GM12878 (cell line): ENCODE measurements around the gene CSNK2A1. TPM values are rescaled to one million over a fixed set of nuclear protein-coding genes. Genes with fewer than 3 reads are reported as not detected.

Experiments used
- ATAC-seq: fragments of 200-7000 bp; cut with Tn5 transposase; 3 replicates; pipeline ENCODE4 v1.9.1; 2020; ENCODE audit warnings: mild to moderate bottlenecking, moderate library complexity
- BruUV-seq: library from RNA; stranded (reverse); fragments of 400-500 nt; replicated peaks from 2 replicates; lab custom pipeline; 2021; lab: Mats Ljungman, UMichigan
- CTCF ChIA-PET: fragments of 300-600 bp; sonication (Branson Sonifier 250); formaldehyde crosslinking; extraction: SDS; loops from one replicate; lab custom pipeline; 2021; ENCODE audit warnings: inconsistent platforms; lab: Yijun Ruan, JAX
- POLR2A ChIA-PET: fragments of 350-600 bp; formaldehyde crosslinking; extraction: SDS; loops from one replicate; lab custom pipeline; 2021; ENCODE audit warnings: inconsistent platforms; lab: Charles Lee
- RAD21 ChIA-PET: fragments of 300-600 bp; sonication (Branson Sonifier 250); formaldehyde crosslinking; loops from one replicate; lab custom pipeline; 2023; ENCODE audit warnings: antibody characterized with exemption; ENCODE audit not compliant: unreplicated experiment; lab: Charles Lee
- SMC1A ChIA-PET: fragments of 300-600 bp; sonication (Branson Sonifier 250); formaldehyde crosslinking; loops from one replicate; lab custom pipeline; 2023; ENCODE audit not compliant: unreplicated experiment, uncharacterized antibody; lab: Charles Lee
- DNase-seq: peaks from one replicate; pipeline ENCODE4 v3.0.0-alpha.2; 2011; ENCODE audit warnings: low read depth, low spot score
- FAIRE-seq: peaks from 3 replicates; lab custom pipeline; 2011; peaks lifted over from hg19 to GRCh38; lab: Jason Lieb, UNC
- H2AFZ ChIP-seq: 2 replicates; pipeline ENCODE4 v1.6.0; 2011; ENCODE audit warnings: low read depth, low read length, control low read depth; ENCODE audit not compliant: control insufficient read depth
- H3K27ac ChIP-seq: 2 replicates; pipeline ENCODE4 v1.5.1; 2011; ENCODE audit warnings: control low read depth; ENCODE audit not compliant: control insufficient read depth, insufficient read depth
- H3K27me3 ChIP-seq, 2 experiments: replicated peaks in 1 of 2; 2 replicates each; pipeline versions ENCODE4 v1.6.0 to v1.6.1; 2011; ENCODE audit warnings: low read length in 1 of 2; ENCODE audit not compliant: control insufficient read depth in 2 of 2, insufficient read depth in 2 of 2
- H3K36me3 ChIP-seq, 2 experiments: 2 replicates each; pipeline ENCODE4 v1.5.1; 2011; ENCODE audit warnings: low read length in 1 of 2; ENCODE audit not compliant: control insufficient read depth in 2 of 2, insufficient read depth in 2 of 2
- H3K4me1 ChIP-seq: 2 replicates; pipeline ENCODE4 v1.6.1; 2011; ENCODE audit warnings: mild to moderate bottlenecking, low read length, moderate library complexity, mixed read lengths; ENCODE audit not compliant: control insufficient read depth, insufficient read depth
- H3K4me2 ChIP-seq: 2 replicates; pipeline ENCODE4 v1.6.0; 2011; ENCODE audit warnings: control low read depth; ENCODE audit not compliant: control insufficient read depth, insufficient read depth
- H3K4me3 ChIP-seq: fragments of 200-600 bp; sonication (generic); 2 replicates; pipeline ENCODE4 v1.5.1; 2016
- H3K79me2 ChIP-seq: 2 replicates; pipeline ENCODE4 v1.6.0; 2011; ENCODE audit warnings: low read length; ENCODE audit not compliant: control insufficient read depth, insufficient read depth
- H3K9ac ChIP-seq: 2 replicates; pipeline ENCODE4 v1.8.0; 2011; ENCODE audit warnings: low read length, control low read depth, mixed read lengths; ENCODE audit not compliant: control insufficient read depth, insufficient read depth
- H3K9me3 ChIP-seq: replicated peaks from 3 replicates; pipeline ENCODE4 v1.5.1; 2011; ENCODE audit warnings: mild to moderate bottlenecking, low read length; ENCODE audit not compliant: control insufficient read depth, insufficient read depth
- H4K20me1 ChIP-seq: 2 replicates; pipeline ENCODE4 v1.6.0; 2011; ENCODE audit not compliant: control insufficient read depth, insufficient read depth
- HDAC6 ChIP-seq: fragments of 200-600 bp; sonication (generic); IDR thresholded peaks from one replicate; pipeline ENCODE4 v1.8.0; 2017; ENCODE audit warnings: antibody characterized with exemption; ENCODE audit not compliant: unreplicated experiment
- HDGF ChIP-seq: fragments of 450-650 bp; IDR thresholded peaks from 2 replicates; pipeline ENCODE4 v1.6.1; 2016; ENCODE audit warnings: antibody characterized with exemption
- PML ChIP-seq: IDR thresholded peaks from 2 replicates; pipeline ENCODE4 v1.6.1; 2012; ENCODE audit warnings: low read length, inconsistent platforms
- ZBTB4 ChIP-seq: fragments of 450-650 bp; formaldehyde crosslinking; IDR thresholded peaks from 2 replicates; pipeline ENCODE4 v1.4.0; 2022; ENCODE audit warnings: mild to moderate bottlenecking, moderate library complexity
- WGBS: methylation state at CpG from one replicate; pipeline ENCODE4 v1.1.6; 2016; ENCODE audit warnings: low lambda C conversion rate; ENCODE audit not compliant: insufficient replicate concordance, insufficient coverage; ENCODE audit errors: missing lambda C conversion rate; 5-methylcytosine and 5-hydroxymethylcytosine counted together
- in situ Hi-C: fragments of 300-500 bp; cut with MboI; formaldehyde crosslinking; loops from 9 replicates; pipeline ENCODE4 v1.14.3; 2018; ENCODE audit warnings: mixed read lengths
- intact Hi-C: fragments of 100-400 bp; cut with micrococcal nuclease; formaldehyde crosslinking; loops from one replicate; pipeline ENCODE4 v1.14.2; 2022; ENCODE audit not compliant: unreplicated experiment
- polyA plus RNA-seq, 11 experiments: library from polyadenylated mRNA; depleted of rRNA in 4 of 11; unstranded in 6 of 11; stranded (reverse) in 5 of 11; fragments of >200 nt; fragmentation: Nextera tagmentation in 4 of 11; fragmentation: Illumina TruSeq in 1 of 11; extraction: Ambion mirVana in 4 of 11; extraction: Trizol in 1 of 11; gene quantifications; 1 replicate in 1 of 11; 2 replicates in 10 of 11; pipeline versions ENCODE4 v1.2.1 to v1.2.3, GENCODE V29; 2011 to 2016; ENCODE audit warnings: inconsistent platforms in 2 of 11, missing spikeins in 2 of 11, low read depth in 1 of 11
- total RNA-seq, 4 experiments: library from RNA; depleted of rRNA in 3 of 4; stranded (reverse); fragments of >200 nt in 3 of 4; fragmentation: Illumina TruSeq in 1 of 4; extraction: Trizol in 1 of 4; gene quantifications; 2 replicates each; pipeline versions ENCODE4 v1.2.1 to v1.2.3, GENCODE V29; 2013 to 2021
- TF ChIP-seq, protein P1 (sequence below): IDR thresholded peaks from 2 replicates; pipeline ENCODE4 v1.6.1; 2011; ENCODE audit warnings: low read depth, mild to moderate bottlenecking, low read length, moderate library complexity, borderline replicate concordance; ENCODE audit errors: extremely low read depth

The CSNK2A1 gene
- total and polyA plus RNA-seq, 10 of the 15 experiments (the other 5 are each of a cell fraction or from before 2014, with no cell fraction given) = 47.6 to 199 (median 95.0) TPM

DNA sequence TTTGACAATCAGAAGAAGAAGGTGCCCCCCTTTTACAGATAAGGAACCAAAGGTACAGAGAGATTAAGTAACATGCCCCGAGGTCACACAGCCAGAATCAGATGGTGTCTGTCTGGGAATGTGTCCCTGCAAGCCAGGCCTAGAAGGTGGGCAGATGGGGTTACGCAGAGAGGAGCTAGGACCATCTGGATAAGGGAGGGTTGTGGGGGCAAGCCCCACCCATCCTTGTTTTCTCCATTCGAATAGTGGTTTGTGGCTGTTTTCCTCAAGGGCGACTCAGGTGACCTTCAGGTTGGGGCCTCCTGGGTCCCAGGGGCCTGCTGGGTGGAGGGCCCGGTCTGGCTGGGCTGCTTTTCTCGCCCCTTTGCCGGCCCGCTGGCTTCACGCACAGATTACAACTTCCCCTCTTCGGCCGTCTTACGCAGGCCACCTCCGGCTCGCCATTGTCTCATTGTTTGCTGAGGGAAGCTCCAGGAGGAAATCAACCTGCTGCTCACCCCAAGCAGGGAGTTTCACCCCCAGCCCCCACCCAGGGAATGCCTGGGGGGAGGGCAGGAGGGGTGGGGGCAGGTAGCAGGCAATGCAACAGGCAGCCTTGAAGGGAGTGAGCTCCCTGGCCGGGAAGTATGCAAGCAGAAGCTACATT, 30.8 kb upstream of the CSNK2A1 start:
- WGBS = 42% methylated on average over 15 of the region's 15 CpGs
- H3K9ac ChIP-seq = no peak overlapping the region
- CTCF ChIA-PET = interaction anchor here (1.3 to 8.4 kb wide), 2 partner anchors 12 to 71 kb away, joined by 3 to 46 read pairs; no protein-coding TSS in a partner anchor
- FAIRE-seq = no peak
- no peaks in the 10 kb centered on the region for H3K36me3 ChIP-seq
- no peak for TF ChIP-seq PML
- TF ChIP-seq HDAC6 = no peak
- TF ChIP-seq HDGF = no peak
- no peak for TF ChIP-seq ZBTB4 (CRISPR knock-in tag)
- TF ChIP-seq, protein P1, sequence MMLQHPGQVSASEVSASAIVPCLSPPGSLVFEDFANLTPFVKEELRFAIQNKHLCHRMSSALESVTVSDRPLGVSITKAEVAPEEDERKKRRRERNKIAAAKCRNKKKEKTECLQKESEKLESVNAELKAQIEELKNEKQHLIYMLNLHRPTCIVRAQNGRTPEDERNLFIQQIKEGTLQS = no peak
- no peaks in the 10 kb centered on the region for H4K20me1 ChIP-seq
- no peak for DNase-seq
- no peak overlapping the region for H3K27ac ChIP-seq
- POLR2A ChIA-PET = no interaction called here
- intact Hi-C loops (no loop called here), in situ Hi-C loops (no loop called here)
- H3K9me3 ChIP-seq = no peaks in the 10 kb centered on the region; the same call in 2 of the 3 replicates
- H2AFZ ChIP-seq = no peak overlapping the region
- no peak overlapping the region for H3K4me2 ChIP-seq
- BruUV-seq = no TSS peak
- H3K79me2 ChIP-seq = no peaks in the 10 kb centered on the region
- no peaks in the 10 kb centered on the region for H3K4me1 ChIP-seq
- peaks cover 0 to 7% of the 10 kb centered on the region in 2 experiments; a peak in 2 of 4 replicates for H3K27me3 ChIP-seq
- SMC1A ChIA-PET = no interaction called here
- no peak overlapping the region for H3K4me3 ChIP-seq
- no peak for ATAC-seq
- RAD21 ChIA-PET = no interaction called here
